GM12878 (cell line): Measurements from ENCODE around the gene ERCC4. TPM values are rescaled to one million over a fixed set of nuclear protein-coding genes. Genes with fewer than 3 reads are reported as not detected.

Source experiments
- ATAC-seq: fragments of 200-7000 bp; cut with Tn5 transposase; 3 replicates; pipeline ENCODE4 v1.9.1; 2020; ENCODE audit warnings: mild to moderate bottlenecking, moderate library complexity
- BruUV-seq: library from RNA; stranded (reverse); fragments of 400-500 nt; replicated peaks from 2 replicates; lab custom pipeline; 2021; lab: Mats Ljungman, UMichigan
- CTCF ChIA-PET: fragments of 300-600 bp; sonication (Branson Sonifier 250); formaldehyde crosslinking; extraction: SDS; loops from one replicate; lab custom pipeline; 2021; ENCODE audit warnings: inconsistent platforms; lab: Yijun Ruan, JAX
- POLR2A ChIA-PET: fragments of 350-600 bp; formaldehyde crosslinking; extraction: SDS; loops from one replicate; lab custom pipeline; 2021; ENCODE audit warnings: inconsistent platforms; lab: Charles Lee
- RAD21 ChIA-PET: fragments of 300-600 bp; sonication (Branson Sonifier 250); formaldehyde crosslinking; loops from one replicate; lab custom pipeline; 2023; ENCODE audit warnings: antibody characterized with exemption; ENCODE audit not compliant: unreplicated experiment; lab: Charles Lee
- SMC1A ChIA-PET: fragments of 300-600 bp; sonication (Branson Sonifier 250); formaldehyde crosslinking; loops from one replicate; lab custom pipeline; 2023; ENCODE audit not compliant: unreplicated experiment, uncharacterized antibody; lab: Charles Lee
- DNase-seq: peaks from one replicate; pipeline ENCODE4 v3.0.0-alpha.2; 2011; ENCODE audit warnings: low read depth, low spot score
- FAIRE-seq: peaks from 3 replicates; lab custom pipeline; 2011; peaks lifted over from hg19 to GRCh38; lab: Jason Lieb, UNC
- H2AFZ ChIP-seq: 2 replicates; pipeline ENCODE4 v1.6.0; 2011; ENCODE audit warnings: low read depth, low read length, control low read depth; ENCODE audit not compliant: control insufficient read depth
- H3K27ac ChIP-seq: 2 replicates; pipeline ENCODE4 v1.5.1; 2011; ENCODE audit warnings: control low read depth; ENCODE audit not compliant: control insufficient read depth, insufficient read depth
- H3K27me3 ChIP-seq, 2 experiments: replicated peaks in 1 of 2; 2 replicates each; pipeline versions ENCODE4 v1.6.0 to v1.6.1; 2011; ENCODE audit warnings: low read length in 1 of 2; ENCODE audit not compliant: control insufficient read depth in 2 of 2, insufficient read depth in 2 of 2
- H3K36me3 ChIP-seq, 2 experiments: 2 replicates each; pipeline ENCODE4 v1.5.1; 2011; ENCODE audit warnings: low read length in 1 of 2; ENCODE audit not compliant: control insufficient read depth in 2 of 2, insufficient read depth in 2 of 2
- H3K4me1 ChIP-seq: 2 replicates; pipeline ENCODE4 v1.6.1; 2011; ENCODE audit warnings: mild to moderate bottlenecking, low read length, moderate library complexity, mixed read lengths; ENCODE audit not compliant: control insufficient read depth, insufficient read depth
- H3K4me2 ChIP-seq: 2 replicates; pipeline ENCODE4 v1.6.0; 2011; ENCODE audit warnings: control low read depth; ENCODE audit not compliant: control insufficient read depth, insufficient read depth
- H3K4me3 ChIP-seq: fragments of 200-600 bp; sonication (generic); 2 replicates; pipeline ENCODE4 v1.5.1; 2016
- H3K79me2 ChIP-seq: 2 replicates; pipeline ENCODE4 v1.6.0; 2011; ENCODE audit warnings: low read length; ENCODE audit not compliant: control insufficient read depth, insufficient read depth
- H3K9ac ChIP-seq: 2 replicates; pipeline ENCODE4 v1.8.0; 2011; ENCODE audit warnings: low read length, control low read depth, mixed read lengths; ENCODE audit not compliant: control insufficient read depth, insufficient read depth
- H3K9me3 ChIP-seq: replicated peaks from 3 replicates; pipeline ENCODE4 v1.5.1; 2011; ENCODE audit warnings: mild to moderate bottlenecking, low read length; ENCODE audit not compliant: control insufficient read depth, insufficient read depth
- H4K20me1 ChIP-seq: 2 replicates; pipeline ENCODE4 v1.6.0; 2011; ENCODE audit not compliant: control insufficient read depth, insufficient read depth
- HCFC1 ChIP-seq: fragments of 150-350 bp; IDR thresholded peaks from 2 replicates; pipeline ENCODE4 v1.6.1; 2014; ENCODE audit warnings: low read length
- WGBS: methylation state at CpG from one replicate; pipeline ENCODE4 v1.1.6; 2016; ENCODE audit warnings: low lambda C conversion rate; ENCODE audit not compliant: insufficient replicate concordance, insufficient coverage; ENCODE audit errors: missing lambda C conversion rate; 5-methylcytosine and 5-hydroxymethylcytosine counted together
- in situ Hi-C: fragments of 300-500 bp; cut with MboI; formaldehyde crosslinking; loops from 9 replicates; pipeline ENCODE4 v1.14.3; 2018; ENCODE audit warnings: mixed read lengths
- intact Hi-C: fragments of 100-400 bp; cut with micrococcal nuclease; formaldehyde crosslinking; loops from one replicate; pipeline ENCODE4 v1.14.2; 2022; ENCODE audit not compliant: unreplicated experiment
- polyA plus RNA-seq, 11 experiments: library from polyadenylated mRNA; depleted of rRNA in 4 of 11; unstranded in 6 of 11; stranded (reverse) in 5 of 11; fragments of >200 nt; fragmentation: Nextera tagmentation in 4 of 11; fragmentation: Illumina TruSeq in 1 of 11; extraction: Ambion mirVana in 4 of 11; extraction: Trizol in 1 of 11; gene quantifications; 1 replicate in 1 of 11; 2 replicates in 10 of 11; pipeline versions ENCODE4 v1.2.1 to v1.2.3, GENCODE V29; 2011 to 2016; ENCODE audit warnings: inconsistent platforms in 2 of 11, missing spikeins in 2 of 11, low read depth in 1 of 11
- total RNA-seq, 4 experiments: library from RNA; depleted of rRNA in 3 of 4; stranded (reverse); fragments of >200 nt in 3 of 4; fragmentation: Illumina TruSeq in 1 of 4; extraction: Trizol in 1 of 4; gene quantifications; 2 replicates each; pipeline versions ENCODE4 v1.2.1 to v1.2.3, GENCODE V29; 2013 to 2021
- TF ChIP-seq, protein P1 (sequence below): fragments of 450-650 bp; IDR thresholded peaks from 2 replicates; pipeline ENCODE4 v1.6.1; 2016; ENCODE audit warnings: mild to moderate bottlenecking, moderate library complexity, borderline replicate concordance

Gene ERCC4
- total and polyA plus RNA-seq, 10 of the 15 experiments (the other 5 are each of a cell fraction or from before 2014, with no cell fraction given), result 4.7 to 24.6 (median 8.9) TPM

- H3K9me3 ChIP-seq, result no peaks in the 10 kb centered on the region; the same call in 2 of the 3 replicates
- H3K4me2 ChIP-seq, result no peak overlapping the region
- H3K27me3 ChIP-seq, result no peaks in the 10 kb centered on the region; a peak in 1 of 4 replicates
- H2AFZ ChIP-seq, result no peak overlapping the region
- RAD21 ChIA-PET, result interaction anchor here (0.8 kb wide), 1 partner anchor 9 kb away, joined by 3 read pairs; no protein-coding TSS in a partner anchor
- no peak overlapping the region for H3K27ac ChIP-seq
- H3K4me1 ChIP-seq, result peaks cover 3% of the 10 kb centered on the region; the same call in 1 of the 2 replicates
- CTCF ChIA-PET, result interaction anchor here (3.9 kb wide), 1 partner anchor 15 kb away, joined by 26 read pairs; the partner anchor contains the start of gene ERCC4
- H3K4me3 ChIP-seq, result no peak overlapping the region
- no peak overlapping the region for H3K9ac ChIP-seq
- SMC1A ChIA-PET, result interaction anchor here (0.6 kb wide), 1 partner anchor 560 kb away, joined by 3 read pairs; no protein-coding TSS in a partner anchor
- POLR2A ChIA-PET, result no interaction called here
- DNase-seq (no peak), ATAC-seq (no peak), FAIRE-seq (no peak)
- H3K36me3 ChIP-seq, result no peaks in the 10 kb centered on the region
- BruUV-seq, result no TSS peak
- H4K20me1 ChIP-seq, result no peaks in the 10 kb centered on the region
- in situ Hi-C loops, result no loop called here
- TF ChIP-seq, protein P1, sequence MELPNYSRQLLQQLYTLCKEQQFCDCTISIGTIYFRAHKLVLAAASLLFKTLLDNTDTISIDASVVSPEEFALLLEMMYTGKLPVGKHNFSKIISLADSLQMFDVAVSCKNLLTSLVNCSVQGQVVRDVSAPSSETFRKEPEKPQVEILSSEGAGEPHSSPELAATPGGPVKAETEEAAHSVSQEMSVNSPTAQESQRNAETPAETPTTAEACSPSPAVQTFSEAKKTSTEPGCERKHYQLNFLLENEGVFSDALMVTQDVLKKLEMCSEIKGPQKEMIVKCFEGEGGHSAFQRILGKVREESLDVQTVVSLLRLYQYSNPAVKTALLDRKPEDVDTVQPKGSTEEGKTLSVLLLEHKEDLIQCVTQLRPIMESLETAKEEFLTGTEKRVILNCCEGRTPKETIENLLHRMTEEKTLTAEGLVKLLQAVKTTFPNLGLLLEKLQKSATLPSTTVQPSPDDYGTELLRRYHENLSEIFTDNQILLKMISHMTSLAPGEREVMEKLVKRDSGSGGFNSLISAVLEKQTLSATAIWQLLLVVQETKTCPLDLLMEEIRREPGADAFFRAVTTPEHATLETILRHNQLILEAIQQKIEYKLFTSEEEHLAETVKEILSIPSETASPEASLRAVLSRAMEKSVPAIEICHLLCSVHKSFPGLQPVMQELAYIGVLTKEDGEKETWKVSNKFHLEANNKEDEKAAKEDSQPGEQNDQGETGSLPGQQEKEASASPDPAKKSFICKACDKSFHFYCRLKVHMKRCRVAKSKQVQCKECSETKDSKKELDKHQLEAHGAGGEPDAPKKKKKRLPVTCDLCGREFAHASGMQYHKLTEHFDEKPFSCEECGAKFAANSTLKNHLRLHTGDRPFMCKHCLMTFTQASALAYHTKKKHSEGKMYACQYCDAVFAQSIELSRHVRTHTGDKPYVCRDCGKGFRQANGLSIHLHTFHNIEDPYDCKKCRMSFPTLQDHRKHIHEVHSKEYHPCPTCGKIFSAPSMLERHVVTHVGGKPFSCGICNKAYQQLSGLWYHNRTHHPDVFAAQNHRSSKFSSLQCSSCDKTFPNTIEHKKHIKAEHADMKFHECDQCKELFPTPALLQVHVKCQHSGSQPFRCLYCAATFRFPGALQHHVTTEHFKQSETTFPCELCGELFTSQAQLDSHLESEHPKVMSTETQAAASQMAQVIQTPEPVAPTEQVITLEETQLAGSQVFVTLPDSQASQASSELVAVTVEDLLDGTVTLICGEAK, result peak; percentile 70
- TF ChIP-seq HCFC1, result no peak
- intact Hi-C loops, result no loop called here
- no peaks in the 10 kb centered on the region for H3K79me2 ChIP-seq
- 50% methylated on average over 1 of the region's 1 CpG for WGBS
These were observed 15.7 kb upstream of the ERCC4 start for GRCh38 chr16:13904179-13904691.
